ENCODE results near the gene ABCA2.

DNA sequence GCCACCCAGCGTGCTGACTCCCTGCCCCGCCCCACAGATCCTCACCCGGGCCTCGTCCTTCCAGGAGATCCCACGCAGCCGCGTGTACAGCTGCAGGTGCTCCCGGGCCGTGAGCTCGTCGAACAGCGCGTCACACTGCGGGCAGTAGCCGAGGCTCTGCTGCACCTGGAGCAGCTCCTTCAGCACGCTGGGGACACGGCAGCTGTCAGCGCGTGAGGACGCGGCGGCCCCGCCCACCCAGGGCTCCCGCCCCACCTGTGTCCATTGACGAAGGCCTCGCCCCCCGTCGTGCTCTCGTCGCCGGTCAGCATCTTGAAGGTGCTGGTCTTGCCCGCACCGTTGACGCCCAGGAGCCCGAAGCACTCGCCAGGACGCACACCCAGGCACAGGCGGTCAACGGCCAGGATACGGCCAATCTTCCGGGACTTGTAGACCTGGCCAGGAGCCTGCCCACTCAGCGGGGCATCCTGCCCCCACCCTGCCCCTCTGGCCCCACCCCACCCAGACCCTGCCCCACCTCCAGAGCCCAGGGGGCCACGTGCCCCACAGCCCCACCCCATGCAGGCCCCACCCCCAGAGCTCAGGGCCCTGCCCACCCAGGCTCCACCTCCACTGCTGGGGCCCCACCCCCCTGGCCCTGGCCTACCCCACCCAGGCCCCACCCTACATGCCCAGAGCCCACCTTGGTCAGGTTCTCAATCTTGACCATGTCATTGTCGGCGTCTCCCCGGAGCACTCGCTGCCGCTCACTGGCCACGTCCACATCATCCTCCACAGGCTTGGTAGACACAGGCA, 17.9 kb downstream of the ABCA2 start:
- no peak for TF ChIP-seq BHLHE40 (IDR thresholded peaks at IDR 0.05; ENCODE audit: borderline replicate concordance)
- no peak for TF ChIP-seq FOXA1 (IDR thresholded peaks at IDR 0.05)
- TF ChIP-seq ZNF384 (IDR thresholded peaks at IDR 0.05): no peak
- TF ChIP-seq TARDBP (IDR thresholded peaks at IDR 0.05): no peak
- no peak for TF ChIP-seq SP1 (IDR thresholded peaks at IDR 0.05)
- TF ChIP-seq FOXM1 (IDR thresholded peaks at IDR 0.05; ENCODE audit: borderline replicate concordance): no peak
- TF ChIP-seq ELF4 (IDR thresholded peaks at IDR 0.05): no peak
